ENCODE measurements around the gene CLDN24.

The CLDN24 gene

DNA sequence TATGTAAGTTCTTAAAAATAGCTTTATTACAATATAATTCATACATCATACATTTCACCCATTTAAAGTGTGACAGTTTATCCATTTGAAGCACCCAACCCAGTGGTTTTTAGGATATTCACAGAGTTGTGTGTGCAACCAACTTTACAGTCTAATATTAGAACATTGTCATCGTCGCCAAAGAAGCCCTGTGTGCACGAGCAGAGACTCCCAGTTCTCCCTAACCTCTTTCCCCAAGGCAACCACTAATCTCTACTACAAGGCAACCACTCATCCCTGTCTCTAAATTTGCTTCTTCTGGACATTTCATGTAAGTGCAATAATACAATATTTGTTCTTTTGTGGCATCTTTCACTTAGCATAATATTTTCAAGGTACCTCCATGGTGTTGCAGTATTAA, 49.8 kb downstream of the CLDN24 start:
- DNase-seq, result no peak

Measured in NCI-H1092 treated with DMSO at 0.1 percent for 48 hours (cell line).